Astrocyte of the cerebellum (primary cell): ENCODE data around the gene ELAVL3.
"Not testable (repeated sequence)": the region's sequence is repeated elsewhere in the genome, so short reads cannot be mapped to it uniquely, and the experiment has no call there.

Source experiments
- DNase-seq: peaks from one replicate; pipeline ENCODE4 v3.0.0-alpha.2; 2011; ENCODE audit warnings: low read depth
- H3K4me3 ChIP-seq: 2 replicates; pipeline ENCODE4 v1.5.1; 2011; ENCODE audit warnings: mild to moderate bottlenecking, low read depth, low read length, moderate library complexity
- in situ Hi-C: cut with HindIII; loops from 2 replicates; pipeline ENCODE4 v1.10.0; 2017; ENCODE audit warnings: low sequenced_read_pairs
- TF ChIP-seq, protein P1 (sequence below): IDR thresholded peaks from 2 replicates; pipeline ENCODE4 v1.5.1; 2012; ENCODE audit warnings: low read length, low read depth, moderate library complexity, mild to moderate bottlenecking; ENCODE audit errors: missing control alignments

The ELAVL3 gene

DNA sequence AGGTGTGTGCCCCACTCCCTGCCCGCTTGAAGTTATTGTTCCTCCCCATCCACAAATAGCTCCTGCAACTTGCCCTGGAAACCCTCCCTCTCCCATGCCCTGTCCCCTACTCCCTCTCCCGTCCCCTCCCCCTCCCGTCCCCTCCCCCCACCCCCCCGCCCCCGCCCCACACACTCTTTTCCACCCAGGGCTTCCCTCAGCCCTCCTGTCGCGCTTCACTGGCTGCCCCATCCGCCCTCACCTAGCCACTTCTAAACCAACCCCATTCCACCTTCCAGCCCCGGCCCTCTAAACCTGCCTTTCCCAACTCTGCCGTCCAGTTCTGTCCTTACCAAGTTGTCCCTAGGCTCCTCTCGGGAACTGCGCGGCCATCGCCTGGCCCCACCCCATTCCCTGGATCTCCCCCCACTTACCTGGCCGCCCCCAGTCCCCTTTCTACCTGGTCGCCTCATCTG, 62.7 kb downstream of the ELAVL3 start:
- in situ Hi-C loops = no loop called here
- TF ChIP-seq, protein P1, sequence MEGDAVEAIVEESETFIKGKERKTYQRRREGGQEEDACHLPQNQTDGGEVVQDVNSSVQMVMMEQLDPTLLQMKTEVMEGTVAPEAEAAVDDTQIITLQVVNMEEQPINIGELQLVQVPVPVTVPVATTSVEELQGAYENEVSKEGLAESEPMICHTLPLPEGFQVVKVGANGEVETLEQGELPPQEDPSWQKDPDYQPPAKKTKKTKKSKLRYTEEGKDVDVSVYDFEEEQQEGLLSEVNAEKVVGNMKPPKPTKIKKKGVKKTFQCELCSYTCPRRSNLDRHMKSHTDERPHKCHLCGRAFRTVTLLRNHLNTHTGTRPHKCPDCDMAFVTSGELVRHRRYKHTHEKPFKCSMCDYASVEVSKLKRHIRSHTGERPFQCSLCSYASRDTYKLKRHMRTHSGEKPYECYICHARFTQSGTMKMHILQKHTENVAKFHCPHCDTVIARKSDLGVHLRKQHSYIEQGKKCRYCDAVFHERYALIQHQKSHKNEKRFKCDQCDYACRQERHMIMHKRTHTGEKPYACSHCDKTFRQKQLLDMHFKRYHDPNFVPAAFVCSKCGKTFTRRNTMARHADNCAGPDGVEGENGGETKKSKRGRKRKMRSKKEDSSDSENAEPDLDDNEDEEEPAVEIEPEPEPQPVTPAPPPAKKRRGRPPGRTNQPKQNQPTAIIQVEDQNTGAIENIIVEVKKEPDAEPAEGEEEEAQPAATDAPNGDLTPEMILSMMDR = no peak
- H3K4me3 ChIP-seq = no peak overlapping the region
- no peak for DNase-seq

DNA sequence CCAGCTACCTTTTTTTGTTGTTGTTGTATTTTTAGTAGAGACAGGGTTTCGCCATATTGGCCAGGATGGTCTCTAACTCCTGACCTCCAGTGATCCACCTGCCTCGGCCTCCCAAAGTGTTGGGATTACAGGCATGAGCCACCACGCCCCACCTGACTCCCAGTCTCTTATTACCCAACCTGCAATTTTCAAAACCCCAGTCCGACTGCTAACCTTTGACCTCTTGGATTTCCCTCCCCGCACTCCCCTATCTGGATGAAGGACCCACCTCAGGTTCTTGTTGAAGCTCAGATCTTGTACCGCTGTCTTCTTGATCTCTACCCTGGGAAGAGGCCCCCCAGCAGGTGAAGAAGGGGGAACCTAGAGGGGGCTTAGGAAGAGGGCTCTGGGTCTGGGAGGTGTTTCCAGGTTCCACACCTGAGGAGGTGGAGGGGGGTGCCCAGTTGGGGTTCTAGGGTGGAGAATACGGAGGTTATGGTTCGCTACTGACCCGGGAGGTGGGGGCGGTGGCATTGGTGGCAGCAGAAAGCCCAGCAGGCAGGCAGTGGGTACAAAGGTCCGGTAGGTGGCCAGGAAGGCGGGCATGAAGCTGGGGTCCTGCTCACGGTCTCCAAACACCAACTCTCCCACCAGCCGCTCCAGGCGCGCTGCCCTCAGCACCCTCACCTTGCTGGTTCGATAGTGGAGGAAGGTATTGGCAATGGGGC, 64.3 kb downstream of the ELAVL3 start:
- no peak for DNase-seq
- TF ChIP-seq, protein P1 = no peak
- in situ Hi-C loops = no loop called here
- H3K4me3 ChIP-seq = no peak overlapping the region

DNA sequence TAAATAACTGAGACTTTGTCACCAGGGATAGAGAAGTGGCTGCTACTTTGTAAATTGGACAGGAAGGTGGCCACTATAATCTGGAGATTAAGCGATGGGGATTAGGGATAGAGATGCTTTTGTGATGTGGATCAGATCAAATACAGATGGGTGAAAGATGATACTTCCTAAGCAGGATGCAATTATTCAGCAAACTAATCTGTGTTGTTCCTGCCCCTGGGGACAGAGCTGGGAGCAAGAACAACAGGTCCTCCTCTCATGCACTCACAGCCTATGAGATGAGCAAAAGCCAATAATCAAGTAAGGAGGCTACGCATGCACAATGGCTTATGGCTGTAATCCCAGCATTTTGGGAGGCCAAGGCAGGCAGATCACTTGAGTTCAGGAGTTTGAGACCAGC, 66.3 kb downstream of the ELAVL3 start:
- H3K4me3 ChIP-seq = no peak overlapping the region
- no peak for DNase-seq
- in situ Hi-C loops = no loop called here
- TF ChIP-seq, protein P1 = no peak

DNA sequence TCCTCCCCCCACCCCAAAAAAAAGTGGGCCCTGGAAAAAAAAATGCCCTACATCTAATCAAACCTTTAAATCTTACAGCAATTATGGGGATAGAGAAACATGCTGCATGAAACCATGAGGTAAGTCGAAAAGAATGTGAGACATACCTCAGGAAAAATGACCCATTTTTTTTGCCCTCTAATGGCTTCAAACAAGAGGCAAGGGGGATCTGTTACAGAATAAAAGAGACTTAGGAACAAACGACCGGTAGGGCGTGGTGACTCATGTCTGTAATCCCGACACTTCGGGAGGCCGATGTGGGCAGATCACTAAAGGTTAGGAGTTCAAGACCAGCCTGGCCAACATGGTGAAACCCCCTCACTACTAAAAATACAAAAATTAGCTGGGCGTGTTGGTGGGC, 70.2 kb downstream of the ELAVL3 start:
- no peak for DNase-seq
- TF ChIP-seq, protein P1 = no peak
- H3K4me3 ChIP-seq = no peak overlapping the region
- in situ Hi-C loops = no loop called here

DNA sequence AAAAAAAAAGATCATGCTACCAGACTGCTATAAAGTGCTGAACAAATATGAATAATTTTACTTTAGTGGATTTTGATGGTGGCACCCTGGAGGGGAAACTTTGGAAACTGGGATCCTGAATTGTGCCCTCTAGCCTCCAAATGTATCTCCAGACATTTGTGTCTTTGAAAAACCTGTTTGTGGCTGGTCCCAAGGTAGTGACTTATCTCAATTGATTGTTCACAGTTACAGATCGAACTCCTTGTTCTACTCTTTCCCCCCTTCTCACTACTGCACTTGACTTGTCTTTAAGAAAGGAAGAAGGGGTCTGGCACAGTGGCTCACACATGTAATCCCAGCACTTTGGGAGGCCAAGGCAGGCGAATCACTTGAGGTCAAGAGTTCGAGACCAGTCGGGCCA, 72.3 kb downstream of the ELAVL3 start:
- no peak for DNase-seq
- no peak overlapping the region for H3K4me3 ChIP-seq
- in situ Hi-C loops = no loop called here
- TF ChIP-seq, protein P1 = no peak

DNA sequence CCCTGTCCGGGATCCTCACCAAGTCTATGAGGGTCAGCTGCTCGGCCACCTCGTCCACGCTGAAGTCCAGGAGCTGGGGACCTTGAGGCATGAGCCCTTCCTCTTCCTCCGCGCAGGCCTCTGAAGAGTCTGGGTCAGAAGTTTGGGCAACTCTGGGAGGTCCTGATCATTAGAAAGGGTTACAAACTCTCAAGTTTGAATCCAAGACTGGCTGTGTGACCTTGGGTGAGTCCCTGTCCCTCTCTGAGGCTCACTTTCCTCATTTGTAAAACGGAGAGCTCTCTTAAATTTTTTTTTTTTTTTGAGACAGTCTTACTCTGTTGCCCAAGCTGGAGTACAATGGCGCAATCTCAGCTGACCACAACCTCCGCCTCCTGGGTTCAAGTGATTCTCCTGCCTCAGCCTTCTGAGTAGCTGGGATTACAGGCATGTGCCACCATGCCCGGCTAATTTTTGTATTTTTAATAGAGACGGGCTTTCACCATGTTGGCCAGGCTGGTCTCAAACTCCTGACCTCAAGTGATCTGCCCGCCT, 74.1 kb downstream of the ELAVL3 start:
- H3K4me3 ChIP-seq, DNase-seq, in situ Hi-C loops: not testable (repeated sequence)

DNA sequence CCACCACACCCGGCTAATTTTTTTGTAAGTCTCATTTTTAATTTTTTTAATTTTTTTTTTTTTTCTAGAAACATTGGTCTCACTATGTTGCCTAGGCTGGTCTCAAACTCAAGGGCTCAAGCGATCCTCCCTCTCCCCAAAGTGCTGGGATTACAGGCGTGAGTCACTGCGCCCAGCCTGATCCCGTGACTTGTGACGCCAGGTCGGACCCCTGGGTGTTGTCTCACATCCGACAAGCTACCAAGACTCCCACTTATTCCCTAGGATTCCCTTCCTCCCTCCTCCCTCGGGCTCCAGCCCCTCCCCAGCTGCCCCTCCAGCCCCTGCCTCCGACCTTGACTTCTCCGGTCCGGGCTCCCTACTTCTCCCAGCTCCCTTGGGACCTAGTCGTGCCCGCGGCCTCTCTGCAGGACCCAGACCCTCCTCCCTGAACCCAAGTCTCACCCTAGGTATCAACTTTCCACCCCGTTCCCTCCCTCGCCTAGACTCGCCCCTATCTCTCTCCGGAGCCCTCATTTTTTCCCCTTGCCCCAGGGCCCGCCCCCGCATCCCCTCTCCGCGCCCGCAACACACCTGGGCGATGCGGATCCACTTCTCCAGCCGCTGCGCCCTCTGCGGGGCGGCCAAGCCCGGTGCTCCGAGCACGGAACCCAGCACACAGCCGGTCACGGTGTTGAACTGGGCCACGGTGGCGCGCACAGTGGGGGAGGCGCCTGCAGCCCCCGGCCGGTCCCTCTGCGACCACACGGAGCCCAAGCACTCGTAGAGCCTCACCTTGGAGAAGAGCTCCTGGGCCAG, 74.8 kb downstream of the ELAVL3 start:
- no peak for DNase-seq
- H3K4me3 ChIP-seq = no peak overlapping the region
- TF ChIP-seq, protein P1 = peak; percentile 43
- in situ Hi-C loops = no loop called here
